H1 (cell line): ENCODE data around the gene DDI1. TPM values are rescaled to one million over a fixed set of nuclear protein-coding genes. Genes with fewer than 3 reads are reported as not detected.

Experiments
- CTCF ChIA-PET: fragments of 300-600 bp; sonication (Branson Sonifier 250); formaldehyde crosslinking; loops from one replicate; lab custom pipeline; 2021; ENCODE audit not compliant: partially characterized antibody; lab: Charles Lee
- POLR2A ChIA-PET: fragments of 300-600 bp; sonication (Branson Sonifier 250); formaldehyde crosslinking; loops from one replicate; lab custom pipeline; 2021; ENCODE audit warnings: inconsistent platforms; ENCODE audit not compliant: partially characterized antibody; lab: Charles Lee
- DNase-seq, 2 experiments: peaks; one replicate each; pipeline versions ENCODE4 v3.0.0 to v3.0.0-alpha.2; 2010 to 2022; ENCODE audit warnings: low spot score in 2 of 2, low read depth in 1 of 2, mixed read lengths in 1 of 2
- FAIRE-seq: peaks from 2 replicates; lab custom pipeline; 2011; peaks lifted over from hg19 to GRCh38; lab: Jason Lieb, UNC
- H2AFZ ChIP-seq: 2 replicates; pipeline ENCODE4 v1.8.1; 2012; ENCODE audit warnings: low read length, inconsistent platforms
- H2AK5ac ChIP-seq: 2 replicates; pipeline ENCODE4 v1.6.1; 2013; ENCODE audit warnings: low read depth, low read length
- H2BK120ac ChIP-seq: replicated peaks from 2 replicates; pipeline ENCODE3; 2013; ENCODE audit warnings: low read depth, low read length, inconsistent platforms
- H2BK12ac ChIP-seq: 2 replicates; pipeline ENCODE4 v1.6.1; 2013; ENCODE audit warnings: low read depth, low read length
- H2BK15ac ChIP-seq: 2 replicates; pipeline ENCODE4 v1.6.1; 2013; ENCODE audit warnings: low read length
- H2BK20ac ChIP-seq: 2 replicates; pipeline ENCODE4 v1.6.1; 2013; ENCODE audit warnings: low read length
- H2BK5ac ChIP-seq: 2 replicates; pipeline ENCODE4 v1.6.1; 2013; ENCODE audit warnings: low read depth, low read length
- H3K14ac ChIP-seq: 2 replicates; pipeline ENCODE4 v1.6.1; 2013; ENCODE audit warnings: inconsistent platforms; ENCODE audit not compliant: insufficient read length
- H3K18ac ChIP-seq: 2 replicates; pipeline ENCODE4 v1.6.1; 2013; ENCODE audit warnings: low read length; ENCODE audit errors: extremely low read depth
- H3K23ac ChIP-seq: 2 replicates; pipeline ENCODE4 v1.6.1; 2013; ENCODE audit warnings: inconsistent platforms; ENCODE audit not compliant: insufficient read length
- H3K23me2 ChIP-seq: 2 replicates; pipeline ENCODE4 v1.6.1; 2013; ENCODE audit warnings: low read depth, low read length
- H3K27ac ChIP-seq: 2 replicates; pipeline ENCODE4 v1.6.1; 2011; ENCODE audit warnings: low read depth, low read length, inconsistent platforms
- H3K27me3 ChIP-seq, 4 experiments: replicated peaks in 1 of 4; 1 replicate in 1 of 4; 2 replicates in 3 of 4; pipeline versions ENCODE4 v1.6.1 to v1.8.1; 2011 to 2013; ENCODE audit warnings: low read length in 3 of 4, mild to moderate bottlenecking in 3 of 4, inconsistent platforms in 2 of 4, mixed read lengths in 2 of 4, moderate library complexity in 1 of 4; ENCODE audit not compliant: control insufficient read depth in 3 of 4, insufficient read depth in 3 of 4; ENCODE audit errors: extremely low read depth in 1 of 4
- H3K36me3 ChIP-seq, 4 experiments: 2 replicates each; pipeline versions ENCODE4 v1.6.1 to v1.8.1; 2011 to 2013; ENCODE audit warnings: mild to moderate bottlenecking in 4 of 4, low read length in 3 of 4, moderate library complexity in 2 of 4, control low read depth in 1 of 4, inconsistent platforms in 1 of 4; ENCODE audit not compliant: insufficient read depth in 4 of 4, control insufficient read depth in 2 of 4
- H3K4ac ChIP-seq: replicated peaks from 2 replicates; pipeline ENCODE3; 2013; ENCODE audit warnings: low read length, low read depth, mixed read lengths, inconsistent platforms; ENCODE audit not compliant: insufficient read length
- H3K4me1 ChIP-seq, 4 experiments: replicated peaks in 1 of 4; 1 replicate in 1 of 4; 2 replicates in 3 of 4; pipeline versions ENCODE4 v1.6.1 to v1.8.1; 2011 to 2013; ENCODE audit warnings: low read length in 3 of 4, inconsistent platforms in 2 of 4, mixed read lengths in 1 of 4; ENCODE audit not compliant: insufficient read depth in 4 of 4, control insufficient read depth in 3 of 4
- H3K4me2 ChIP-seq, 2 experiments: 2 replicates each; pipeline versions ENCODE4 v1.6.1 to v1.8.1; 2011 to 2013; ENCODE audit warnings: low read depth in 2 of 2, low read length in 2 of 2, control low read depth in 1 of 2, inconsistent platforms in 1 of 2, mild to moderate bottlenecking in 1 of 2; ENCODE audit not compliant: insufficient read depth in 1 of 2
- H3K4me3 ChIP-seq, 4 experiments: fragments of 200-600, 300-600 bp in 1 of 4; sonication (generic), shearing (Covaris generic), sonication (Bioruptor Twin) in 1 of 4; 2 replicates each; pipeline versions ENCODE4 v1.5.1 to v1.8.1; 2011 to 2016; ENCODE audit warnings: low read length in 4 of 4, low read depth in 3 of 4, control low read depth in 2 of 4, inconsistent platforms in 2 of 4, mild to moderate bottlenecking in 2 of 4, mixed read lengths in 1 of 4, moderate library complexity in 1 of 4; ENCODE audit not compliant: insufficient read depth in 2 of 4; ENCODE audit errors: extremely low read depth in 1 of 4
- H3K56ac ChIP-seq: replicated peaks from 2 replicates; pipeline ENCODE3; 2013; ENCODE audit warnings: low read depth, mild to moderate bottlenecking, mixed read lengths, low read length, inconsistent platforms; ENCODE audit not compliant: insufficient read length
- H3K79me1 ChIP-seq: 2 replicates; pipeline ENCODE4 v1.6.1; 2013; ENCODE audit warnings: low read depth, low read length, control low read depth
- H3K79me2 ChIP-seq, 2 experiments: 2 replicates each; pipeline versions ENCODE4 v1.6.1 to v1.8.1; 2012 to 2013; ENCODE audit warnings: low read length in 2 of 2, mild to moderate bottlenecking in 2 of 2, inconsistent platforms in 1 of 2; ENCODE audit not compliant: insufficient read depth in 2 of 2, control insufficient read depth in 1 of 2
- H3K9ac ChIP-seq, 4 experiments: replicated peaks in 1 of 4; 1 replicate in 1 of 4; 2 replicates in 3 of 4; pipeline versions ENCODE4 v1.6.1 to v1.8.1; 2011 to 2013; ENCODE audit warnings: low read depth in 3 of 4, low read length in 3 of 4, control low read depth in 2 of 4, mild to moderate bottlenecking in 2 of 4, moderate library complexity in 2 of 4, inconsistent platforms in 1 of 4; ENCODE audit errors: extremely low read depth in 1 of 4
- H3K9me3 ChIP-seq, 2 experiments: 2 replicates each; pipeline versions ENCODE4 v1.6.1 to v1.8.1; 2012 to 2013; ENCODE audit warnings: mild to moderate bottlenecking in 2 of 2, moderate library complexity in 2 of 2, control low read depth in 1 of 2, inconsistent platforms in 1 of 2, low read depth in 1 of 2, low read length in 1 of 2, mixed read lengths in 1 of 2; ENCODE audit not compliant: insufficient read depth in 2 of 2
- H4K20me1 ChIP-seq, 2 experiments: replicated peaks in 1 of 2; 2 replicates each; pipeline versions ENCODE3 to v1.8.1; 2011 to 2013; ENCODE audit warnings: inconsistent platforms in 2 of 2, low read length in 2 of 2, mild to moderate bottlenecking in 1 of 2; ENCODE audit not compliant: insufficient read depth in 2 of 2, control insufficient read depth in 1 of 2
- H4K5ac ChIP-seq: 2 replicates; pipeline ENCODE4 v1.6.1; 2013; ENCODE audit warnings: low read length, low read depth, mixed read lengths, inconsistent platforms; ENCODE audit not compliant: insufficient read length
- H4K8ac ChIP-seq: 2 replicates; pipeline ENCODE4 v1.8.0; 2013; ENCODE audit warnings: mild to moderate bottlenecking, moderate library complexity, low read length, inconsistent platforms; ENCODE audit not compliant: insufficient read depth; ENCODE audit errors: extremely low read depth
- H4K91ac ChIP-seq: replicated peaks from 2 replicates; pipeline ENCODE3; 2013; ENCODE audit warnings: low read length, mixed read lengths, inconsistent platforms; ENCODE audit not compliant: insufficient read length
- KDM1A ChIP-seq: fragments of 200-600, 300-600 bp; sonication (generic); IDR thresholded peaks from 2 replicates; pipeline ENCODE4 v1.7.1; 2016; ENCODE audit warnings: mild to moderate bottlenecking, low read length, borderline replicate concordance
- PHF8 ChIP-seq: fragments of 200-600 bp; sonication (generic); conservative IDR thresholded peaks from 2 replicates; pipeline ENCODE4 v1.7.1; 2012; ENCODE audit warnings: low read depth, mild to moderate bottlenecking, inconsistent platforms, low read length, moderate library complexity
- POLR2AphosphoS5 ChIP-seq: IDR thresholded peaks from 2 replicates; pipeline ENCODE4 v1.6.1; 2011; ENCODE audit warnings: low read depth, low read length
- POU5F1 ChIP-seq: IDR thresholded peaks from 2 replicates; pipeline ENCODE4 v1.6.1; 2011; ENCODE audit warnings: low read depth, mild to moderate bottlenecking, low read length, moderate library complexity
- RBBP5 ChIP-seq: IDR thresholded peaks from 2 replicates; pipeline ENCODE4 v1.7.1; 2012; ENCODE audit warnings: low read depth, mild to moderate bottlenecking, inconsistent platforms, low read length, moderate library complexity, borderline replicate concordance
- RXRA ChIP-seq: IDR thresholded peaks from 2 replicates; pipeline ENCODE4 v1.6.1; 2011; ENCODE audit warnings: low read depth, mild to moderate bottlenecking, low read length, moderate library complexity; ENCODE audit not compliant: insufficient read depth
- SIN3A ChIP-seq, 2 experiments: IDR thresholded peaks in 1 of 2; conservative IDR thresholded peaks in 1 of 2; 2 replicates each; pipeline ENCODE4 v1.6.1; 2011 to 2012; ENCODE audit warnings: low read length in 2 of 2, improper control_type of control experiment in 1 of 2, low read depth in 1 of 2, mild to moderate bottlenecking in 1 of 2
- SIX5 ChIP-seq: IDR thresholded peaks from 2 replicates; pipeline ENCODE4 v1.6.1; 2011; ENCODE audit warnings: mild to moderate bottlenecking, low read depth, low read length
- TEAD4 ChIP-seq: IDR thresholded peaks from 2 replicates; pipeline ENCODE4 v1.6.1; 2012; ENCODE audit warnings: low read depth, low read length, inconsistent platforms, mixed read lengths
- USF2 ChIP-seq: IDR thresholded peaks from 2 replicates; pipeline ENCODE4 v1.6.1; 2011; ENCODE audit warnings: low read length, improper control_type of control experiment
- WGBS, 2 experiments: shearing (Covaris generic) in 1 of 2; methylation state at CpG; one replicate each; pipeline versions ENCODE4 v1.1.6 to v1.1.7; 2013 to 2015; ENCODE audit warnings: low lambda C conversion rate in 2 of 2, mixed read lengths in 2 of 2, inconsistent platforms in 1 of 2, low coverage in 1 of 2, missing lambda C conversion rate in 1 of 2; ENCODE audit not compliant: insufficient replicate concordance in 2 of 2, insufficient coverage in 1 of 2, insufficient read length in 1 of 2; ENCODE audit errors: extremely low coverage in 1 of 2, missing lambda C conversion rate in 1 of 2; 5-methylcytosine and 5-hydroxymethylcytosine counted together
- polyA plus RNA-seq, 7 experiments: library from polyadenylated mRNA; depleted of rRNA in 3 of 7; stranded (reverse) in 5 of 7; unstranded in 2 of 7; fragments of >200 nt in 5 of 7; fragments of 200-250 nt in 2 of 7; gene quantifications; 1 replicate in 5 of 7; 2 replicates in 1 of 7; 4 replicates in 1 of 7; pipeline versions ENCODE4 v1.2.1 to v1.2.3, GENCODE V29; 2011 to 2013; ENCODE audit warnings: missing spikeins in 2 of 7, mixed read lengths in 2 of 7
- total RNA-seq: library from RNA; stranded (reverse); fragmentation: NEBNext Ultra II Directional; extraction: Animal tissue kit (Norgen Biotek cat#: 25700); gene quantifications from 2 replicates; pipeline ENCODE4 v1.2.1, GENCODE V29; 2021

The DDI1 gene
- total and polyA plus RNA-seq, 2 of the 8 experiments (the other 6 are each of a cell fraction or from before 2014, with no cell fraction given): not detected

GRCh38 chr11:104049116-104049515 lies 12.7 kb downstream of the DDI1 start:
- H3K27me3 ChIP-seq: no peaks in the 10 kb centered on the region
- H3K23ac ChIP-seq: no peak overlapping the region
- TF ChIP-seq USF2 (no peak), PHF8 (no peak), RBBP5 (no peak), TEAD4 (no peak), POLR2AphosphoS5 (no peak), POU5F1 (no peak), RXRA (no peak), KDM1A (no peak), SIX5 (no peak), SIN3A (conservative IDR thresholded peaks at IDR 0.05 in 1 of 2, IDR thresholded peaks at IDR 0.05 in 1 of 2; ENCODE audit: low read depth in 1 of 2, low read length in 2 of 2) (no peak)

More at GRCh38 chr11:104049116-104049515, 12.7 kb downstream of the DDI1 start:
- no peak overlapping the region for H3K9ac ChIP-seq
- no peak overlapping the region for H2BK20ac ChIP-seq
- H3K56ac ChIP-seq: no peak overlapping the region
- H3K79me2 ChIP-seq: no peaks in the 10 kb centered on the region
- H4K91ac ChIP-seq: no peak overlapping the region
- H3K4me3 ChIP-seq: no peak overlapping the region
- no peak overlapping the region for H2BK120ac ChIP-seq
- H3K4ac ChIP-seq: no peak overlapping the region
- DNase-seq (no peak), FAIRE-seq (no peak)
- H2AK5ac ChIP-seq: no peak overlapping the region
- no peaks in the 10 kb centered on the region for H3K23me2 ChIP-seq
- no peak overlapping the region for H3K4me2 ChIP-seq
- no peaks in the 10 kb centered on the region for H3K9me3 ChIP-seq
- H3K36me3 ChIP-seq: no peaks in the 10 kb centered on the region
- no peak overlapping the region for H3K27ac ChIP-seq
- no peaks in the 10 kb centered on the region for H3K79me1 ChIP-seq
- H4K8ac ChIP-seq: no peak overlapping the region
- H4K5ac ChIP-seq: no peak overlapping the region
- no peak overlapping the region for H2BK12ac ChIP-seq
- no peak overlapping the region for H2BK15ac ChIP-seq
- ChIA-PET CTCF (interaction anchor here (1.7 kb wide), 1 partner anchor 366 kb away, joined by 4 read pairs; no protein-coding TSS in a partner anchor), POLR2A (no interaction called here)
- 92% methylated on average over 4 of the region's 4 CpGs; no CpG with 5 or more reads in 1 of the 2 experiments for WGBS, 2 experiments
- no peak overlapping the region for H2BK5ac ChIP-seq
- H3K18ac ChIP-seq: no peak overlapping the region
- no peaks in the 10 kb centered on the region for H3K4me1 ChIP-seq
- no peak overlapping the region for H2AFZ ChIP-seq
- H4K20me1 ChIP-seq: no peaks in the 10 kb centered on the region
- no peak overlapping the region for H3K14ac ChIP-seq
